ENCODE data around the gene CCDC106.

CCDC106 gene

DNA sequence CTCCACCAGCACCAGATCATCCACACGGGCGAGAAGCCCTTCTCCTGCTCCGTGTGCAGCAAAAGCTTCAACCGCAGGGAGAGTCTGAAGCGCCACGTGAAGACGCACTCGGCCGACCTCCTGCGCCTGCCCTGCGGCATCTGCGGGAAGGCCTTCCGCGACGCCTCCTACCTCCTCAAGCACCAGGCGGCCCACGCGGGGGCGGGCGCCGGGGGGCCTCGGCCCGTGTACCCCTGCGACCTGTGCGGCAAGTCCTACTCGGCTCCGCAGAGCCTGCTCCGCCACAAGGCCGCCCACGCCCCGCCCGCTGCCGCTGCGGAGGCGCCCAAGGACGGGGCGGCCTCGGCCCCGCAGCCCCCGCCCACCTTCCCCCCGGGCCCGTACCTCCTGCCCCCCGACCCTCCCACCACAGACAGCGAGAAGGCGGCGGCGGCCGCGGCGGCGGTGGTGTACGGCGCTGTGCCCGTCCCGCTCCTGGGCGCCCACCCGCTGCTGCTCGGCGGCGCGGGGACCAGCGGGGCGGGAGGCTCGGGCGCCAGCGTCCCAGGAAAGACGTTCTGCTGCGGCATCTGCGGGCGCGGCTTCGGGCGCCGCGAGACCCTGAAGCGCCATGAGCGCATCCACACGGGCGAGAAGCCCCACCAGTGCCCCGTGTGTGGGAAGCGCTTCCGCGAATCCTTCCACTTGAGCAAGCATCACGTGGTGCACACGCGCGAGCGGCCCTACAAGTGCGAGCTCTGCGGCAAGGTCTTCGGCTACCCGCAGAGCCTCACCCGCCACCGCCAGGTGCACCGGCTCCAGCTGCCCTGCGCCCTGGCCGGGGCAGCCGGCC is 33.1 kb upstream of the CCDC106 start:
- DNase-seq = no peak

DNA sequence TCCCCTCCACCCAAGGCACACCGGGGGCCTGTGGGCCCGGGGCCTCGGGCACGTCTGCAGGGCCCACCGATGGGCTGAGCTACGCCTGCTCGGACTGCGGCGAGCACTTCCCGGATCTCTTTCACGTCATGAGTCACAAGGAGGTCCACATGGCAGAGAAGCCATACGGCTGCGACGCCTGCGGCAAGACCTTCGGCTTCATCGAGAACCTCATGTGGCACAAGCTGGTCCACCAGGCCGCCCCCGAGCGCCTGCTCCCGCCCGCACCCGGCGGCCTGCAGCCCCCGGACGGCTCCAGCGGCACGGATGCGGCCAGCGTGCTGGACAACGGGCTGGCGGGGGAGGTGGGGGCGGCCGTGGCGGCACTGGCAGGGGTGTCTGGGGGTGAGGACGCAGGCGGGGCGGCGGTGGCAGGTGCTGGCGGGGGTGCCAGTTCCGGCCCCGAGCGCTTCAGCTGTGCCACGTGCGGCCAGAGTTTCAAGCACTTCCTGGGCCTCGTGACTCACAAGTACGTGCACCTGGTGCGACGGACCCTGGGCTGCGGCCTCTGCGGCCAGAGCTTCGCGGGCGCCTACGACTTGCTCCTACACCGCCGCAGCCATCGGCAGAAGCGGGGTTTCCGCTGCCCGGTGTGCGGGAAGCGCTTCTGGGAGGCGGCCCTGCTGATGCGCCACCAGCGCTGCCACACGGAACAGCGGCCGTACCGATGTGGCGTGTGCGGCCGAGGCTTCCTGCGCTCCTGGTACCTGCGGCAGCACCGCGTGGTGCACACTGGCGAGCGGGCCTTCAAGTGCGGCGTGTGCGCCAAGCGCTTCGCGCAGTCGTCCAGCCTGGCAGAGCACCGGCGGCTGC is 32.2 kb upstream of the CCDC106 start:
- no peak for DNase-seq

DNA sequence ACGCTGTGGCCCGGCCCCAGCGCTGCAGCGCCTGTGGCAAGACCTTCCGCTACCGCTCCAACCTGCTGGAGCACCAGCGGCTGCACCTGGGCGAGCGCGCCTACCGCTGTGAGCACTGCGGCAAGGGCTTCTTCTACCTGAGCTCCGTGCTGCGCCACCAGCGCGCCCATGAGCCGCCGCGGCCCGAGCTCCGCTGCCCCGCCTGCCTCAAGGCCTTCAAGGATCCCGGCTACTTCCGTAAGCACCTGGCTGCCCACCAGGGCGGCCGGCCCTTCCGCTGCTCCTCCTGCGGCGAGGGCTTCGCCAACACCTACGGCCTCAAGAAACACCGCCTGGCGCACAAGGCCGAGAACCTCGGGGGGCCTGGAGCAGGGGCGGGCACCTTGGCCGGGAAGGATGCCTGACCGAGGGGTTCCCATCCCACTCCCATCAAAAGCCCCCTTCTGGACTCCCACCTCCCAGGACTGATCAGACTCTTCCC is 31.6 kb upstream of the CCDC106 start:
- DNase-seq = no peak

DNA sequence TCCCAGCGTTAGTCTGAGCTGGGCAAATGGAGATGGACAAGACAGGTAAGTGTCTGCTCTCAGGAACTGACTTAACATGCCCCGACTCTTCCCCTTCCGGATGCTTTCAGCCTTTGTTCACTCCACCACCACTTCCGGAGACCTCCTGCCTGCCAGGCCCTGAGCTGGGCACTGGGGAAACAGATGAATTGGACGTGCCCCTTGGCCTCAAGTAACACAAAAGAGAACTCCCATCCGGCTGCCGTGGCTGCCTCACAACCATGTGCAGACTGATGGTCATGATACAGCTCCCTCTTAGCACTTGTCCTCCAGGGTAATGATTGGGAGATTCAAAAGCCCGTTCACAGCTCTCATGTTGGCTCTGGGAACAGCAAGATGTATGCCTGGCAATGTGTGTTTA is 30.6 kb upstream of the CCDC106 start:
- no peak for DNase-seq

DNA sequence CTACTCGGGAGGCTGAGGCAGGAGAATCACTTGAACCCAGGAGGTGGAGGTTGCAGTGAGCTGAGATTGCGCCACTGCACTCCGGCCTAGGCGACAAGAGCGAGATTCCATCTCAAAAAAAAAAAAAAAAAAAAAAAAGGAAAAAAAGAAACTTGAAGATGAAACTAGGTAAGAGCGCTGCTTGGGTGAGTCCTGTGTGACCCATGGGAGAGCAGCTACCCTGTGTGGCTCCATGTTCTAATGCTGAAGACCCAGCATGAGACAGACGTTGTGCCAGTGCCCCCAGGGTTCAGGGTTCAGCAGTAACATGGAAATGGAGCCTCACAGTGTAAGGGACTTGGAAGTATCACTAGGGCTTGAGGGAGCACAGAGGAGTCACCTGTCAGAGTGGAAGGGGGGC is 29.6 kb upstream of the CCDC106 start:
- no peak for DNase-seq

DNA sequence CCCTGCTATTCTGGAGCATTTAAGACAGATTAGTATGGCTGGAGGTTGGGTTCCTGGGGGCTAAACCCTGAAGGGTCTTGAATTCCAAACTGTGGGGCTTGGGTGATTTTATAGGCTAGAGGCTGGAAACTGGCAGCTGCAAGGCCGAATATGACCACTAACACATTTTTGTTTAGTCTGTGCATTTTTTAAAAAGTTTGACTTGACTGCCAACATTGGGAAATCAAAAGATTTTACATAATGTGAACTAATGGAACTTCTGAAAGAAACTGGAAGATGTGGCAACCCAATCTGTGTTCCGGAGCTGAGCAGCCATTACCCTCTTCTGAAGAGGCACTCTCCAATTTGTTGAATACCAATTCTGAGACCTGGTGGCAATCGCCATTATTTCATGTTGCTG is 28.7 kb upstream of the CCDC106 start:
- no peak for DNase-seq

DNA sequence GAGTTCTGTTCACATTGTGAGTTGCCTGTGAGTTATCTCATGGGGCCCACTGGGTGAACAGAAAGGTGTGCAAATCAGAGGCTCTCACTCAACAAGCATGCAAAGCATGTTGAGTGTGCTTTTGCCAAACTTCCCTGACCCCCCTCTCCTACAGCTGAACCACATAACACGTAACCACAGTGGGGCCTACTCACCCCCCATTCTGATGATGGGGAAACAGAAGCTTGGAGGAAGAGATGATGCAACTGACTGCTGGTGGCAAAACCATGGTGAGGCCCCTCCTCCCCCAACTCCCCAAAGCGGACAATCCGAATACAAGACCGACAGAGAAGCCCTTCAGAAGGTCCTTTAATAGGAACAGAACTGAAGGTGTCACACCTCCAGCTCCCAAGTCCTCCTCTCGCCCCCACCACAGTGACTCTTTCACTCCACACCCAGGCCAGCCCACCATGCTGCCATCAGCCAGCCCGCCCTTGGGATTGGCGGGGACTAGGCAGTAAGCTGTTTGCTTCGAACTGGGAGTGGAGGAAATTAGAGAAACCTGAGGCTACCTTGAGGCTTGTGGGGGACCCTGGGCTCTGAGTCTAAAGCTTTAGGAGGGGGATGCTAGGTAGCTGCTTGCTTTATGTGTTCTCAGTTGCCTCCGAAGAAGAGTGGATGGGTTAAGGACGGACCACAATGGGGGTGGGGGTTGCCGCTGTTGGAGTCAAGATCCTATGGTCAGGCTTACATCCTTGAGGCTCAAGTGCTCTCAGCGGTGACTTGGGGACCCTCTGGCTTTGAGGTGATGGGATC is 27.4 kb upstream of the CCDC106 start:
- peak; percentile 23 for DNase-seq

DNA sequence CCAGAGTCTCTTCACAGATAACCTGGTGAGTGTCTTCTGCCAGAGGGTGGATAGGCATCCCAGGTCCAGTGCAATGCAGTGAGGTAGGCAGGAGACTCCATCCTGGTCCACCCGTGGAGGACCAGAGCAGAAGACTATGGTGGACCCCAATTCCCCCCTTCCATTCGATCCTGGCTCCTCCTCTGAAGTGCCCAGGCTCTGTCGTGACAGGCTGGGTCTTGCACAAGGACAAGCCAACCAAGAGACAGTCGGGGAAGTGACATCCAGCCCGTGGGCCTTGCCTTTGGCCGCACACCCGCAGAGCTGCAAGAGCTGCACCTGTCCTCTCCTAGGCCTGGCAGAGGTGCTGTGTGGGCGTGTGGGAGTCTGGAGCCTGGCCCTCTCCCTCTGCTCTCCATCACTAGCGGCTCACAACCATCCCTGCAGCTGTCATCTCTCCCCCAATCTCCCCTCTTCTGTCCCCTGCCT is 26.8 kb upstream of the CCDC106 start:
- DNase-seq = no peak

DNA sequence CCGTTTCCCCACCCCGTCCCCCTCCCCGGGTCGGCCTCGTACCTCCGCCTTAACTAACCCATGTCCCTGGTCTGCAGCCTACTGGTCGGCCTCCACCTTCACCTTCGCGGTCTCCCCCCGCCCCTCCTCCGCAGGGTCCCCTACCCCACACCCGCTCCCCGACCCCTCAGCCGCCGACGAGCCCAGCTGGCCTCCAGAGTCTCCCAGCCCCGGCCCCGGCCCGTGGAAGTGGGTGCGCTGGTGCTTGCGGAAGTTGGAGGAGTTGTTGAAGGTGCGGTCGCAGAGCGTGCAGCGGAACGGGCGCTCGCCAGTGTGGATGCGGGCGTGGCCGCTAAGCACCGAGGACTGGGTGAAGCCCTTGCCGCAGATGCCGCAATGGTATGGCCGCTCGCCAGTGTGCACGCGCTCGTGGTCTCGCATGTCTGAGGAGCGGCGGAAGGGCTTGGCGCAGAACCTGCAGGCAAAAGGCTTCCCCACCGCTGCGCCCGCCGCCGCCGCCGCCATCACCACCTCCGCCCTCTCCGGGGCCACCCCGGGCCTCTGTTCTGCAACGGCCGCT is 26.3 kb upstream of the CCDC106 start:
- no peak for DNase-seq

DNA sequence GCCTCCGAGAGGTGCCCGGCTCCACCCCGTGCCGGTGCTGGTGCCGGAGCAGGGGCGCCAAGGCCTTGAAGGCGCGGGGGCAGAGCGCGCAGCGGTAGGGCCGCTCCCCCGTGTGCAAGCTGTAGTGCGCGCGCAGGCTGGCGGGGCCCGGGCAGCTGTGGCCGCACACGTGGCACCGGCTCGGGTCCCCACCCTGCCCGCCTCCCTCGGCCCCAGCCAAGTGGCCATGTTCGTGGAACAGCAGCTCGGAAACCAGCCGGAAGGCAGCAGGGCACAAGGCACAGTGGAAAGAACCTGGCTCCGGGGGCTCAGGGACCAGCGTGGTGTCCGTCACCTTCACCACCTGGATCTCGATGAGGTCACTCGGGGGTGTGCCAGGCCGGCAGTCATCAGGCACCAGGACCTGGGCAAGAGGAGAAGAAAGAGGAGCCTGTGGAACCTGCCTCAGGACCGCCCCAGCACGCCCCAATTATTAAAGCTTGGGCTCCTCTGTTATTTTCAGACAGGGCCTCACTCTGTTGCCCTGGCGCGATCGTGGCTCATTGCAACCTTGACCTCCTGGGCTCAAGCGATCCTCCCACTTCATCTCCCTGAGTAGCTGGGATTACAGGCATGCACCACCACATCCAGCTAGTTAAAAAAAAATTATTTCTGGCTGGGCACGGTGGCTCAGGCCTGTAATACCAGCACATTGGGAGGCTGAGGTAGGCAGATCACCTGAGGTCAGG is 25.6 kb upstream of the CCDC106 start:
- no peak for DNase-seq

DNA sequence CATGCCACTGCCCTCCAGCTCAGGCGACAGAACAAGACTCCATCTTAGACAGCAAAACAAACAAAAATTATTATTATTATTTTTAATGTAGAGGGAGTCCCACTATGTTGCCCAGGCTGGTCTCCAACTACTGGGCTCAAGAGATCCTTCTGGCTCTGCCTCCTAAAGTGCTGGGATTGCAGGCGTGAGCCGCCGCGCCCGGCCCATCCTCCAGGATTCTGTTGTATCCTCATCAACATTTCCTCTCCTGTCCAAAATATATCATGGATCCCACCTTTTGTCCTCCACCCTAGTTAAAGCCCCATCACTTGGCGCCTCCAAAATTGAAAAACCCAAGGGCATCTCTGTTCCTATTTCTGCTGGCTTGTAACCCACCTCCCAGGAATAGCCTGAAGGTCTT is 24.9 kb upstream of the CCDC106 start:
- DNase-seq = no peak

DNA sequence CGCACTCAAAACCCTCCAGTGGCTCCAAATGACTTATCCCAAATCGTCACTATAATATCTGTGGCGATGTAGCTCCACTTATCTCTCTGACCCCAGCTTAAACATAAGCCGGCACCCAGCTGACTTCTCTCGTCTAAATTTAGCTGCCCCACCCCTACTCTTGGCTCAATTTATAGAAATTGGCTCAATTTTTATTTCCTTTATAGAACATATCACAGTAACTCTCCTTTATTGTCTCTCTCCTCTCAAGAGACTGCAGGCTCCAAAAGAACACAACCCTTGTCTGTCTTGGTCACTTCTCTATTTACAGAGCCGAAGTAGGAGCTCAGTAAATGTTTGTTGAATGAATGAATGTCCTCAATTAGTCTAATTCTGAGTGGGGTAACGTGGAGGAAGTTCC is 24.5 kb upstream of the CCDC106 start:
- no peak for DNase-seq

DNA sequence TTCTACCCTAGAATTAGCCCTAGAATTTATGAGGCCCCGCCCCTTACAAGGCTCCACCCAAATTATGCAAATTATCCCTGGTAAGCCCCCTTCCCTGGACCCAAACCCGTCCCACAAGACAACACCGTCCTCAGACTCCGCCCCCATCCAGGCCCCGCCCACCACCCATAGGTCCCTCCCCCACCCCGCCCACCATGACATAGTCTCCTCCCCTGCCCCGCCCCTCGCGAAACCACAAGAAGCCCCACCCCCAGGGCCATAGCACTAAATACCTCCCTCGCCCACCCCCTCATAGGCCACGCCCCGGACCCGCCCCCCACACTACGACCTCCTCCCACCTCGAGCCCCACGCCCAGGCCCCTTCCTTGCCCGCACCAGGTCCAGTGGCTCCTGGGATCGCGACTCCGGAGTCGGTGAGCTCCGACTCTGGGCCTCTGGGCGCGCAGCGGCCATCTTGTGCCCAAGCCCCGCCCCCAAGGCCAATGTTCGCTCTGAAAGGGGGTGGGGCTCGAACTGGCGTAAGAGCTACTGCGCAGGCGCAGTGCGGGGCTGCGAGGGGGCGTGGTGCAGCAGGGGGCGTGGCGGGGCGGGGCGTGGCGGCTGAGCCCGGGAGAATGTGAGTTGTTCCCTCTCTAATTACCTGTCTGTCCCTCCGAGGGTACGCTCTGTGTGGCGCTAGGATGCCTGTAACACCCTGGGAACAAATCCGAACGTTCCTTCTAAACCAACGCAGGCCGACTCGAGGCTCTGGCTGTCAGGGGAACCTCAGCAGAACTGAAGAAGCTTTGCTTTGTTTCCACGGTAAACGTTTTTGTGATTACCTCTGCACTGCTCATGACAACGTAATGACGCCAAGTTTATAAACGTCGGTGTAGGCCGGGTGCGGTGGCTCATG is 23.7 kb upstream of the CCDC106 start, which contains the start of gene ZNF784:
Gene ZNF784 (minus strand): TSS at position 458 of the 895 bp plus-strand sequence. CDS start 5 bp downstream, at position 453.
- DNase-seq = peak; percentile 96

DNA sequence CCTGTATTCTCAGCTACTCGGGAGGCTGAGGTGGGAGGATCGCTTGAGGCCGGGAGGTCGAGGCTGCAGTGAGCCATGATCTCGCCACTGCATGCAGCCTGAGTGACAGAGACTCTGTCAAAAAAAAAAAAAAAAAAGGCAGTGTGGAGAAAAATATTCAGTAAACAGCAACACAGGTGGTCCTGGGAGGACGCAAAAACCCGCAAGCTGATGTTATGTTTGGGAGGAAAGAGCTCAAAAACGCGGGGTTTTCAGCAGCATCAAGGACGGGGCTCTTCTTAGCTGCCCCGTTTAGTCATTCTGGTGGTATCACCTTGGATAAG is 23.0 kb upstream of the CCDC106 start:
- no peak for DNase-seq

DNA sequence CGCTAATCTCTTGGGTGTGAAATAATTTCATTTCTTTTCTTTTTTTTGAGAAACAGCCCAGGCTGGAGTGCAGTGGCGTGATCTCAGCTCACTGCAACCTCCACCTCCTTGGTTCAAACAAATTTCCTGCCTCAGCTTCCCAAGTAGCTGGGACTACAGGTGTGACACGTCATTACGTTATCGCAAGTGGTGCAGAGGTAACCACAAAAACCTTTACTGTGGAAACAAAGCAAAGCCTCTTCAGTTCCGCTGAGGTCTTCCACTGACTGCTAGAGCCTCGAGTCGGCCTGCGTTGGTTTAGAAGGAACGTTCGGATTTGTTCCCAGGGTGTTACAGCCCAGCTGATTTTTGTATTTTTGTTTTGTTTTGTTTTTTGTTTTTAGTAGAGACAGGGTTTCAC is 21.7 kb upstream of the CCDC106 start:
- peak; percentile 93 for DNase-seq

DNA sequence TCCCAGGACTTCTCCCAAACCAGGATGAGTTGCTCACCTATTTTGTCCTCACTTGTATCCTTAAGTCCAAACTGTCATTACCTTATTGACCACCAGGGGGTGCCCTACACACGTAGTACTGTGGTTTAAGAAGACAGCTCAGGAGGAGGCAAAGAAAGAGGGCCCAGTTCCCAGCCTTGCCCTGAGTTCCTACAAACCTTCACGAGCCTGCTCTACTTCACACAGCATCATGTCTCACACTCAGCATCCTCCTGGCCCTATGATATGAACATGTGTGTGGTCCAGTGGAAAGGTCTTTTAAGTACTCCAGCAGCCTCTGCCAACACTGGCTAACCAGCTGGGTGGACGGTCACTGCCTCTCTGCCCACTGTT is 15.6 kb upstream of the CCDC106 start:
- peak; percentile 93 for DNase-seq

DNA sequence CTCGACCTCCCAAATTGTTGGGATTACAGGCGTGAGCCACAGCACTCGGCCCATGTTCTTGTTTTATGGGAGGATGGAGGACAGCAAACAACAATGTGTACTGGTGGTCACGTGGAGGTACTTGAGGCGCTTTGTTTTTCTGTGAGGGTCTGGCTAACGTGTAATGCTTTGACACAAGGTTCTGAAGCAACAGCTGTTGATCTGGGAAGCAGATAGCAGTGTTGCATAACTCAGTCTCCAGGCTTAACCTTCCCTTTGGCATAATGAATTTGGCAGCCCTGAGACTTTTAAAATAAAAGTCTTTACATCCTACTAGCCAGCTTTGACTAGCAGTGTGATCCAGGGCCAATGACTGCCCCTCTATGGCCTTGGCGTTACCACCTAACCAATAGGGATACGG is 14.2 kb upstream of the CCDC106 start:
- no peak for DNase-seq

DNA sequence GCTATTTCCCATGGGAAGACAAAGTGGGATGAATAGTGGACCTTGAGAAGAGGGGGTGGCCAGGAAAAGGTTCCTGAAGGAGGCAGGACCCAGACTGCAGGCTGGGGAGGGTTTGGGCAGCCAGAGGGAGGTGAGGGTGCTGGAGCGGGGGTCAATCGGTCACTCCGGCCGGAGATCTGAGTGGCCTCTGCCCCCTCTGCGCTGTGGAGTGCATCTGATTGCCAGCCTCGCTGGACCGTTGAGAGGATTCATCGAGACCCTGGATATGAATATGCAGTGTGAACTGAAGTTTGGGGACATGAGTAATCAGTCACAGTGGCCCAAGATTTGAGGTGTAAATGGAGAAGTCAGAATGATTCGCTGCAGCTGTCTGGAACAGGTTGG is 12.7 kb upstream of the CCDC106 start:
- no peak for DNase-seq

DNA sequence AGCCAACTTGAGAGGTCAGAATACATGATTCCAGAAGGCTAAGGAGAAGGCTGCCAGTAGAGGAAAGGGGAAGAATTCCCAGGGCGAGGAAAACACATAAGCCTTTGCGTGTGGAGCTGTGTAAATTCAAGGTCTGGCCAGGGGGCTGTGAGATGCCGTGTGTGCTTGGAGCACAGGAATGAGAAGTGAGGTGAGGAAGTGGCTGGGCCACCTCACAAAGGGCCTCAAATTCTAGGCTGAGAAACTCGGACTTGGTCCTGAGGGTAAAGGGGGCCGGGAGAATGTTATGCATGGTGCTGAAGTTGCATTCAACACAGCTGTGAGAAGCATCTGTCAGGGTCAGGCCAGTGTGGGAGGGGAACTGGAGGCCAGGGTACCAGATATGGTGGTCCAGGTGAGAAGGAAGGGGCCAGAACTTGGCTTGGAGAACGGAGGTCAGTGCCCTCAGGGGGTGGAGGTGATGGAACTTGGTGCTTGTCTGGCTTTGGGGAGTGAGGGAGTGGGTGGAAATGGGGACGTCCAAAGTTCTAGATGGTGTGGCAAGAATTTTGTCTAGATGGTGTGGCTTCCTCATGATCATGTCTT is 12.1 kb upstream of the CCDC106 start:
- no peak for DNase-seq

DNA sequence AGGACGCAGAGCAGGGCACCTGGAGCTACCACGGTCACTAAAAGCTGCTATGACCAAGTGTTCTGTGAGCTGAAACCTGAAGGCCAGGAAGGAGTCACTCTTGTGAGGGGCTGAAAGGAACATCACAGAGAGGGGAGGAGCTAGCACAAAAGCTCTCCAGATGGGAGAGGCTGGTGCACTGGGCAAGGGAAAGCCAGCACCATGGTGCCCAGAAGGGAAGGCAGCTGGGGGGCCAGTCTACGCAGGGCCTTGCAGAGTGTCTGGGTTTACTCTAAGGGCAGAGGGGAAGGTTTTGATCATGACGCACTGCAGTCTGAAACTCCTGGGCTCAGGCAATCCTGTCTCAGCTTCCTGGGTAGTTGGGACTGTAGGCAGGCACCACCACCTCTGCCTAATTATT is 11.3 kb upstream of the CCDC106 start:
- no peak for DNase-seq

DNA sequence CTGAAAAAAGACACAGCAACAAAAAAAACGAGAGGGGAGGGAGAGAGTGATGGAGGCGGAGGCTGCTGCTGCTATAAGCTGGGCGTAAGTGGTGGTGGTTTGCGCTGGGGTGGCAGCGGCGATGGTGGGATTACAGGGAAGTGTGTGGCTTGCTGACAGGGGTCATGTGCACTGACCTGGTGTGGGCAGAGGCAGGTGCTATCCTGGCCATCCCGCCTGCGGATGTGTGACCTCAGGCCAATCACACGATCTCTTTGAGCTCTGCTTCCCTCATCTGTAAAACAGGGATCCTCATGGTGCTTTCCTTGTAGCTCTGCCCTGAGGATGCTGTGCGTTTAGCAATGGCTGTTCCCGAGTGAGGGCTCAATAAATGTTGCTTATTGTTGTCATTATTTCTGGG is 10.5 kb upstream of the CCDC106 start:
- DNase-seq = no peak

All from activated CD4-positive, alpha-beta T cell treated with anti-CD3 and anti-CD28 coated beads, Interleukin-10, Interleukin-2, amounts not matched to agents 100 ng/mL and 50 ng/mL, durations not matched to agents 16 hours and 8 hours (primary cell).